PC-9 (cell line): ENCODE results near the gene C16orf46. TPM values are rescaled to one million over a fixed set of nuclear protein-coding genes. Genes with fewer than 3 reads are reported as not detected.

Experiments used
- BruUV-seq: library from RNA; stranded (reverse); fragments of 400-500 nt; replicated peaks from 2 replicates; lab custom pipeline; 2021; lab: Mats Ljungman, UMichigan
- CTCF ChIA-PET: fragments of 300-600 bp; sonication (Branson Sonifier 250); formaldehyde crosslinking; loops from one replicate; lab custom pipeline; 2022; ENCODE audit warnings: antibody characterized with exemption; lab: Charles Lee
- POLR2A ChIA-PET: fragments of 300-600 bp; sonication (Branson Sonifier 250); formaldehyde crosslinking; loops from one replicate; lab custom pipeline; 2022; ENCODE audit warnings: antibody characterized with exemption; ENCODE audit not compliant: unreplicated experiment; lab: Charles Lee
- DNase-seq, 2 experiments: peaks; one replicate each; pipeline versions ENCODE4 v3.0.0 to v3.0.0-alpha.2; 2015 to 2022; ENCODE audit warnings: mixed read lengths in 1 of 2
- H2AFZ ChIP-seq: fragments of 200-600 bp; sonication (generic); 2 replicates; pipeline ENCODE4 v1.8.1; 2017; ENCODE audit warnings: antibody characterized with exemption
- H3F3A ChIP-seq: fragments of 200-600 bp; sonication (generic); 2 replicates; pipeline ENCODE4 v1.8.1; 2017; ENCODE audit warnings: antibody characterized with exemption, mild to moderate bottlenecking, low read depth; ENCODE audit not compliant: insufficient read depth
- H3K27ac ChIP-seq: fragments of 200-600 bp; sonication (generic); 2 replicates; pipeline ENCODE4 v1.6.1; 2016; ENCODE audit warnings: mixed run types
- H3K27me3 ChIP-seq: fragments of 200-600 bp; sonication (generic); 2 replicates; pipeline ENCODE4 v1.6.1; 2016; ENCODE audit warnings: low read depth, mixed run types; ENCODE audit not compliant: insufficient read depth
- H3K36me3 ChIP-seq: fragments of 200-600 bp; sonication (generic); 2 replicates; pipeline ENCODE4 v1.6.1; 2016; ENCODE audit warnings: low read depth, mixed run types
- H3K4me1 ChIP-seq: fragments of 200-600 bp; sonication (generic); replicated peaks from 2 replicates; pipeline ENCODE4 v1.6.1; 2016; ENCODE audit warnings: mixed run types; ENCODE audit not compliant: insufficient read depth
- H3K4me2 ChIP-seq: fragments of 200-600 bp; sonication (generic); 2 replicates; pipeline ENCODE4 v1.6.1; 2017; ENCODE audit warnings: mixed run types
- H3K4me3 ChIP-seq: fragments of 200-600 bp; sonication (generic); 2 replicates; pipeline ENCODE4 v1.6.1; 2016; ENCODE audit warnings: mixed run types
- H3K79me2 ChIP-seq: fragments of 200-600 bp; sonication (generic); 2 replicates; pipeline ENCODE4 v1.6.1; 2017; ENCODE audit warnings: low read depth, mixed run types
- H3K9me2 ChIP-seq: fragments of 200-600 bp; sonication (generic); 2 replicates; pipeline ENCODE4 v1.8.1; 2017; ENCODE audit warnings: mild to moderate bottlenecking; ENCODE audit not compliant: insufficient read depth
- H3K9me3 ChIP-seq: fragments of 200-600 bp; sonication (generic); 2 replicates; pipeline ENCODE4 v1.8.1; 2016; ENCODE audit warnings: low read depth; ENCODE audit not compliant: insufficient read depth
- H4K20me1 ChIP-seq: fragments of 200-600 bp; sonication (generic); 2 replicates; pipeline ENCODE4 v1.8.1; 2017; ENCODE audit not compliant: insufficient read depth
- EZH2 ChIP-seq: fragments of 200-600 bp; sonication (generic); IDR thresholded peaks from 2 replicates; pipeline ENCODE4 v1.8.0; 2017; ENCODE audit warnings: antibody characterized with exemption, low read depth
- intact Hi-C: fragments of 100-400 bp; cut with micrococcal nuclease; formaldehyde crosslinking; loops from one replicate; pipeline ENCODE4 v1.10.0; 2022; ENCODE audit not compliant: unreplicated experiment
- total RNA-seq: library from RNA; stranded (reverse); gene quantifications from 2 replicates; pipeline ENCODE4 v1.2.3, GENCODE V29; 2021
- TF ChIP-seq, protein P1 (sequence below): fragments of 200-600 bp; sonication (generic); conservative IDR thresholded peaks from 2 replicates; pipeline ENCODE4 v1.6.1; 2017; ENCODE audit warnings: mixed run types, antibody characterized with exemption, mild to moderate bottlenecking, moderate library complexity

C16orf46 gene
- total RNA-seq, 1 experiment from 2014 or later, result 0.92 TPM

DNA sequence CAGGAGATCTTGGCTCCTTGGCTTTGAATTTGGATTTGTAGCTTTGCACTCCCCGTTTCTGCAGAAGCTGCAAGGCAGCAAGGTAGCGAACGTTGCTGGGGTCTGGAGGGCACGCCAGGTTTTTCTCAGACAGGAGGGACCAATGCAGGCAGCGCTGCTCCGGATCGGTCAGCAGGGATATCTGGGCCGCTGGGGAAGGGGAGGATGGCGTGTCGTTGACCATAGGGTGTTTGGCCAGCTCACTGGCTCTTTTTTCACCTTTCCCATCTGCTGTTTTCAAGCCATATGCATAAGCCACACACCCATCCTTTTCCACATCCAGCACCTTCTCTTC, 15.8 kb downstream of the C16orf46 start:
- Histone ChIP-seq H3K9me3 (no peaks in the 10 kb centered on the region), H3K27me3 (no peaks in the 10 kb centered on the region), H3K4me3 (no peak overlapping the region), H3K4me2 (no peak overlapping the region), H3F3A (no peaks in the 10 kb centered on the region), H3K27ac (no peak overlapping the region), H2AFZ (no peak overlapping the region), H3K4me1 (no peaks in the 10 kb centered on the region), H3K79me2 (no peaks in the 10 kb centered on the region), H3K36me3 (no peaks in the 10 kb centered on the region), H3K9me2 (no peaks in the 10 kb centered on the region; the same call in 1 of the 2 replicates), H4K20me1 (no peaks in the 10 kb centered on the region)
- no peak for TF ChIP-seq EZH2
- TF ChIP-seq, protein P1, sequence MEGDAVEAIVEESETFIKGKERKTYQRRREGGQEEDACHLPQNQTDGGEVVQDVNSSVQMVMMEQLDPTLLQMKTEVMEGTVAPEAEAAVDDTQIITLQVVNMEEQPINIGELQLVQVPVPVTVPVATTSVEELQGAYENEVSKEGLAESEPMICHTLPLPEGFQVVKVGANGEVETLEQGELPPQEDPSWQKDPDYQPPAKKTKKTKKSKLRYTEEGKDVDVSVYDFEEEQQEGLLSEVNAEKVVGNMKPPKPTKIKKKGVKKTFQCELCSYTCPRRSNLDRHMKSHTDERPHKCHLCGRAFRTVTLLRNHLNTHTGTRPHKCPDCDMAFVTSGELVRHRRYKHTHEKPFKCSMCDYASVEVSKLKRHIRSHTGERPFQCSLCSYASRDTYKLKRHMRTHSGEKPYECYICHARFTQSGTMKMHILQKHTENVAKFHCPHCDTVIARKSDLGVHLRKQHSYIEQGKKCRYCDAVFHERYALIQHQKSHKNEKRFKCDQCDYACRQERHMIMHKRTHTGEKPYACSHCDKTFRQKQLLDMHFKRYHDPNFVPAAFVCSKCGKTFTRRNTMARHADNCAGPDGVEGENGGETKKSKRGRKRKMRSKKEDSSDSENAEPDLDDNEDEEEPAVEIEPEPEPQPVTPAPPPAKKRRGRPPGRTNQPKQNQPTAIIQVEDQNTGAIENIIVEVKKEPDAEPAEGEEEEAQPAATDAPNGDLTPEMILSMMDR, result no peak
- ChIA-PET CTCF (no interaction called here), POLR2A (no interaction called here)
- no TSS peak for BruUV-seq
- intact Hi-C loops, result no loop called here
- DNase-seq, result no peak

DNA sequence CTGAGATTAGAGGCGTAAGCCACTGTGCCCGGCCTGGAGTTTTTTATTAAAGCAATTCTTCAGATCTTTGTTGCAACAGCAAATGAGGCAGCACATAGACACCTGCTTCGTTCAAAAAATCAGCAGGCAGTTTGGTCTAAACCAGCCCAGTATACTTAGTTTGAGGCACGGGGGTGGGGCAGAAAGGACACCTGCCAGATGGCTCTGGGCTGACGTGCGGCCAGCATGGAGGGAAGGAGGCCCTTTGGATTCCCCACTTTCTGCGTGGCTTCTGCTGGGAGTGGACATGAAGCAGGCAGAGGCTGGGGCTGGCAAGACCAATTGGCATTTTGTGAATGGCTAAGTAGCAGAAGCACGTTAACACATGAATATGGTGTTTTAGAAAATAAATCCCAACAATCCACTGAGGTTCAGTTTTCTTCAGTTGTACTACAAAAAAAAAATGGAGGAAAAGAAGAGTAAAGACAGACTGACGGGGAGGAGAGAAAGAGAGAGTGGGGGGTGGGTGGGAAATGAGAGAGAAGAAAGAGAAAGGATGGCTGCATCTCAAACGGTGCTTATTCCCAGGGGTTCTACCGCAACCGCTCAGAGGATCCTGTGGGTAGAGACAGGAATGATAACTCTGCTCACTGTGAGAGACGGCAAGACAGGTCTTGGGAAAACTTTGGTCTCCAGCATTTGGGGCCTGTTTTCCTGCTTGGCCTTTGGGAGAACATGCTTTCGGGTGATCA, 16.3 kb downstream of the C16orf46 start:
- TF ChIP-seq, protein P1, result no peak
- no peak for TF ChIP-seq EZH2
- H3K4me1 ChIP-seq, result no peaks in the 10 kb centered on the region
- ChIA-PET CTCF (no interaction called here), POLR2A (no interaction called here)
- H3K27ac ChIP-seq, result no peak overlapping the region
- no peaks in the 10 kb centered on the region for H3F3A ChIP-seq
- no peaks in the 10 kb centered on the region for H3K9me3 ChIP-seq
- DNase-seq, result no peak
- no peaks in the 10 kb centered on the region for H3K27me3 ChIP-seq
- H3K4me3 ChIP-seq, result no peak overlapping the region
- H3K9me2 ChIP-seq, result no peaks in the 10 kb centered on the region; the same call in 1 of the 2 replicates
- no peaks in the 10 kb centered on the region for H3K36me3 ChIP-seq
- no peaks in the 10 kb centered on the region for H3K79me2 ChIP-seq
- no TSS peak for BruUV-seq
- H2AFZ ChIP-seq, result no peak overlapping the region
- H4K20me1 ChIP-seq, result no peaks in the 10 kb centered on the region
- H3K4me2 ChIP-seq, result no peak overlapping the region
- intact Hi-C loops, result no loop called here

DNA sequence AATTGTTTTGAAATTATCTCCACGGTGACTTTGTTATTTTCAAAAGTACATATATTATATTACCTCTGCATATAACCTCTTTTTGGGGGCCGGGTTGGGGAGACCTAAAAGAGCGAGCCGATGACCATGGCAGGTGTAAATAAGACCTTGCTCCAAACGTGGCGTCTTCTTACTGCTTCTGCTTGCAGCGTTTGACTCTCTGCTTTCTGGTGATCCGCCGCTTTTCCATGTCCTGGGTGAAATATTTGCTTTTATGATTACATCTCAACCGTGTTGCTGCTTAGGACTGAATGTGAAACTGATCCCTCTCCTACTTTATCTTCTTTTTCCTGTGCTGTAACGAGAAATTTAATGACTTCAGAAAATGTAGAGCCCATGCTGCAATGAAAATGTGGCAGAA, 23.3 kb downstream of the C16orf46 start:
- Histone ChIP-seq H3K79me2 (no peaks in the 10 kb centered on the region), H3F3A (no peaks in the 10 kb centered on the region), H2AFZ (no peak overlapping the region), H3K36me3 (no peaks in the 10 kb centered on the region), H3K27ac (no peak overlapping the region), H3K4me3 (no peak overlapping the region), H3K4me1 (no peaks in the 10 kb centered on the region), H3K9me3 (no peaks in the 10 kb centered on the region), H3K4me2 (no peak overlapping the region), H3K27me3 (no peaks in the 10 kb centered on the region), H3K9me2 (no peaks in the 10 kb centered on the region), H4K20me1 (no peaks in the 10 kb centered on the region)
- POLR2A ChIA-PET, result no interaction called here
- CTCF ChIA-PET, result no interaction called here
- DNase-seq, result no peak
- TF ChIP-seq, protein P1, result no peak
- no peak for TF ChIP-seq EZH2
- intact Hi-C loops, result no loop called here
- no TSS peak for BruUV-seq
